ENCODE results near the gene GAL. TPM values are rescaled to one million over a fixed set of nuclear protein-coding genes. Genes with fewer than 3 reads are reported as not detected.

GAL gene
- total and polyA plus RNA-seq, 5 donors: 0.27 TPM; not detected in 4

GRCh38 chr11:68683536-68684384, 584 bp upstream of the GAL start:
- no peaks in the 10 kb centered on the region for H3K27me3 ChIP-seq (ENCODE audit: control insufficient read depth, insufficient read depth)
- peak in 1 of 2 donors; percentile 10 for ATAC-seq
- no peak for DNase-seq

DNA sequence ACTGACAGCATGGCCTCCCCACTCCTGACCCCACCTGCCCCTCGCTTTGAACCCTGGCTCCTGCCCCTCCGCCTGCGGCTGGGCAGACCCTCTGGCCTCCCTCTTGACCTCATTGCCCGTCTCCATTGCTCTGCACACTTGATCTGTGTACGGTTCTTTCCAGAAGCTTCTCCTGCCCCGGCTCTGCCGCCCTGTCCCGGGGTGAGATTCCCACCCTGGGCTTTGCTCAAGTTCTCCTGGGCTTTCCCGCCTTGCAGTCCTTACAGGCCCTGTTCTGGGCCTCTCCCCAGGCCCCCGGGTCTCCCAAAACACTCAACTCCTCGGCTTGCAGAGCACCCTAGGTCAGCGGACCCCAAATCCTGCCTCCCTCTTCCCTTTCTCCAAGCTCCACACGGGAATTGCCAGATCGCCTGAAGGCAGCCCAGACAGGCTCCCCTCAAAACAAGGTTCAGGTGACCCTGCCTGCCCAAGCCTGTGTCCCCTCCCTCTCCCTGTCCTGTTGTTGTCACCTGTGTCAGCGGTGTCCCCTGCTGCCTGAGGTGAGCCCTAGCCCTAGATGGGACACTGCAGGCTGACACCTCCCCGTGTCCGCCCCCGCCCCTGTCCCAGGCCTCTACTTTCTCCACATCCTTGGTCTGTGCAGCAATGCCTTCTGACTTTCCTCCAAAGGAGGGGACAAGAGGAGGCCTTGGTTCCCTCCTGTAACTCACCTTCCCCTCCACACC, 1.5 kb downstream of the GAL start:
- 95% methylated on average over 18 of the region's 18 CpGs for WGBS
- no peak overlapping the region for H3K4me3 ChIP-seq (ENCODE audit: low read length)
- intact Hi-C loops (cut with DNase I): no loop called here
- H3K27me3 ChIP-seq (ENCODE audit: control insufficient read depth, insufficient read depth): no peaks in the 10 kb centered on the region
- H3K27ac ChIP-seq (ENCODE audit: low read length): no peak overlapping the region
- no peaks in the 10 kb centered on the region for H3K4me1 ChIP-seq (ENCODE audit: control insufficient read depth, insufficient read depth, low read length)
- DNase-seq (no peak), ATAC-seq (no peak)
- H3K9me3 ChIP-seq (ENCODE audit: control insufficient read depth, low read length): no peaks in the 10 kb centered on the region

More at GRCh38 chr11:68683536-68684384, 584 bp upstream of the GAL start:
- no peak overlapping the region for H3K4me3 ChIP-seq (ENCODE audit: low read length)
- H3K27ac ChIP-seq (ENCODE audit: low read length): no peak overlapping the region
- intact Hi-C loops (cut with DNase I): no loop called here
- no peaks in the 10 kb centered on the region for H3K4me1 ChIP-seq (ENCODE audit: control insufficient read depth, insufficient read depth, low read length)
- no peaks in the 10 kb centered on the region for H3K9me3 ChIP-seq (ENCODE audit: control insufficient read depth, low read length)
- WGBS: 39% methylated on average over 37 of the region's 37 CpGs

- H3K4me3 ChIP-seq (ENCODE audit: low read length): no peak overlapping the region
- H3K4me1 ChIP-seq (ENCODE audit: control insufficient read depth, insufficient read depth, low read length): no peaks in the 10 kb centered on the region
- H3K9me3 ChIP-seq (ENCODE audit: control insufficient read depth, low read length): no peaks in the 10 kb centered on the region
- H3K27me3 ChIP-seq (ENCODE audit: control insufficient read depth, insufficient read depth): no peaks in the 10 kb centered on the region
- WGBS: 90% methylated on average over 12 of the region's 12 CpGs
- H3K27ac ChIP-seq (ENCODE audit: low read length): no peak overlapping the region
- no peak for DNase-seq
- ATAC-seq: no peak
- intact Hi-C loops (cut with DNase I): no loop called here
These were observed 2.1 kb downstream of the GAL start for GRCh38 chr11:68686486-68686885.

DNA sequence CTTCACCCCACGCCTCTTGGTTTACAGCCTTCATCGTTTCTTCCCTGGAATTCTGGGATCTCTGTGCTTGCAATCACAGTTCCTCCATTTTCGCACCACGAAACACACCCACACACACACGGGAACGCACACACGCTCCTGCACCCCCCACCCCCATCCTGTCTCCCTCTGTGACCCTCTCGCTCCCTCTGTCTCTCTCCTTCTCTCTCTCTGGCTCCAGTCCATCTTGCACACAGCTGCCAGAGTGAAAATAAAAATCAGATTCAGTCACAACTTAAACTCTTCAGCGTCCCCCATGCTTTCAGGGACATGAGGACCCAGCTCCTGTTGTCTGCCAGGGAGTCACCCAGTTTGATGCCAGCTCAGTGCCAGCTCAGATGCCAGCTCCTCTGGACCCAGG, 3.0 kb downstream of the GAL start:
- H3K27ac ChIP-seq (ENCODE audit: low read length): no peak overlapping the region
- no peak overlapping the region for H3K4me3 ChIP-seq (ENCODE audit: low read length)
- ATAC-seq: no peak
- no peaks in the 10 kb centered on the region for H3K4me1 ChIP-seq (ENCODE audit: control insufficient read depth, insufficient read depth, low read length)
- intact Hi-C loops (cut with DNase I): no loop called here
- no peak for DNase-seq
- whole genome bisulfite sequencing: 59% methylated on average over 9 of the region's 9 CpGs
- H3K27me3 ChIP-seq (ENCODE audit: control insufficient read depth, insufficient read depth): no peaks in the 10 kb centered on the region
- H3K9me3 ChIP-seq (ENCODE audit: control insufficient read depth, low read length): no peaks in the 10 kb centered on the region

DNA sequence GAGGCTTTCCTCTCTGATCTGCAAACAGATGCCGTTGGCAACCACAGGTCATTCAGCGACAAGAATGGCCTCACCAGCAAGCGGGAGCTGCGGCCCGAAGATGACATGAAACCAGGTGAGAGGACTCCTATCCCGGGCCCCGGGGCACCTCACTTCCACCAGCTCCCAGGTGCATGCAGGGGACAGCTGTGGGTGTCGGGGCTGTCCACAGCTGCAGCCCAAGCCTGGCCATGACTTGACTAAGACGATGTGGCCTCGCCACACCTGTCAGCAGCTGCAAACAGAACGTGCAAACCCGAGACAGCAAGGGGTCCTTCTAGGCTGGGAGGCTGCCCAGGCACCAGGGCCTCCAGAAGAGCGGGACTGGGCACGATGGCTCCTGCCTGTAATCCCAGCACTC, 3.6 kb downstream of the GAL start:
- no peak for ATAC-seq
- H3K4me3 ChIP-seq (ENCODE audit: low read length): no peak overlapping the region
- no peak overlapping the region for H3K27ac ChIP-seq (ENCODE audit: low read length)
- H3K9me3 ChIP-seq (ENCODE audit: control insufficient read depth, low read length): no peaks in the 10 kb centered on the region
- WGBS: 88% methylated on average over 14 of the region's 14 CpGs
- no peaks in the 10 kb centered on the region for H3K27me3 ChIP-seq (ENCODE audit: control insufficient read depth, insufficient read depth)
- intact Hi-C loops (cut with DNase I): no loop called here
- no peak for DNase-seq
- H3K4me1 ChIP-seq (ENCODE audit: control insufficient read depth, insufficient read depth, low read length): no peaks in the 10 kb centered on the region

- DNase-seq: no peak
These were observed 4.5 kb downstream of the GAL start for GRCh38 chr11:68688881-68689280.

GRCh38 chr11:68689737-68690625, 5.6 kb downstream of the GAL start:
- Histone ChIP-seq H3K9me3 (ENCODE audit: control insufficient read depth, low read length) (no peaks in the 10 kb centered on the region), H3K4me1 (ENCODE audit: control insufficient read depth, insufficient read depth, low read length) (no peaks in the 10 kb centered on the region), H3K27me3 (ENCODE audit: control insufficient read depth, insufficient read depth) (no peaks in the 10 kb centered on the region), H3K4me3 (ENCODE audit: low read length) (no peak overlapping the region), H3K27ac (ENCODE audit: low read length) (no peak overlapping the region)
- DNase-seq (no peak), ATAC-seq (no peak)
- intact Hi-C loops (cut with DNase I): no loop called here
- 48% methylated on average over 14 of the region's 14 CpGs for WGBS

More at GRCh38 chr11:68688881-68689280, 4.5 kb downstream of the GAL start:
- no peak for ATAC-seq
- no peaks in the 10 kb centered on the region for H3K4me1 ChIP-seq (ENCODE audit: control insufficient read depth, insufficient read depth, low read length)
- H3K4me3 ChIP-seq (ENCODE audit: low read length): no peak overlapping the region
- H3K9me3 ChIP-seq (ENCODE audit: control insufficient read depth, low read length): no peaks in the 10 kb centered on the region
- 68% methylated on average over 12 of the region's 12 CpGs for WGBS
- H3K27ac ChIP-seq (ENCODE audit: low read length): no peak overlapping the region
- intact Hi-C loops (cut with DNase I): no loop called here
- no peaks in the 10 kb centered on the region for H3K27me3 ChIP-seq (ENCODE audit: control insufficient read depth, insufficient read depth)

- ATAC-seq (no peak), DNase-seq (no peak)
- H3K27ac ChIP-seq (ENCODE audit: low read length): no peak overlapping the region
- no peaks in the 10 kb centered on the region for H3K4me1 ChIP-seq (ENCODE audit: control insufficient read depth, insufficient read depth, low read length)
- WGBS: 58% methylated on average over 16 of the region's 16 CpGs
- H3K27me3 ChIP-seq (ENCODE audit: control insufficient read depth, insufficient read depth): no peaks in the 10 kb centered on the region
- intact Hi-C loops (cut with DNase I): no loop called here
- H3K4me3 ChIP-seq (ENCODE audit: low read length): no peak overlapping the region
- peaks cover 2% of the 10 kb centered on the region for H3K9me3 ChIP-seq (ENCODE audit: control insufficient read depth, low read length)
These were observed 6.5 kb downstream of the GAL start for GRCh38 chr11:68690671-68691401.

- Histone ChIP-seq H3K27me3 (ENCODE audit: control insufficient read depth, insufficient read depth) (no peaks in the 10 kb centered on the region), H3K4me1 (ENCODE audit: control insufficient read depth, insufficient read depth, low read length) (no peaks in the 10 kb centered on the region), H3K27ac (ENCODE audit: low read length) (no peak overlapping the region), H3K4me3 (ENCODE audit: low read length) (no peak overlapping the region), H3K9me3 (ENCODE audit: control insufficient read depth, low read length) (peaks cover 3% of the 10 kb centered on the region)
- intact Hi-C loops (cut with DNase I): no loop called here
- no peak for ATAC-seq
- no peak for DNase-seq
- 88% methylated on average over 9 of the region's 9 CpGs for WGBS
These were observed 7.0 kb downstream of the GAL start for GRCh38 chr11:68691402-68691784.

DNA sequence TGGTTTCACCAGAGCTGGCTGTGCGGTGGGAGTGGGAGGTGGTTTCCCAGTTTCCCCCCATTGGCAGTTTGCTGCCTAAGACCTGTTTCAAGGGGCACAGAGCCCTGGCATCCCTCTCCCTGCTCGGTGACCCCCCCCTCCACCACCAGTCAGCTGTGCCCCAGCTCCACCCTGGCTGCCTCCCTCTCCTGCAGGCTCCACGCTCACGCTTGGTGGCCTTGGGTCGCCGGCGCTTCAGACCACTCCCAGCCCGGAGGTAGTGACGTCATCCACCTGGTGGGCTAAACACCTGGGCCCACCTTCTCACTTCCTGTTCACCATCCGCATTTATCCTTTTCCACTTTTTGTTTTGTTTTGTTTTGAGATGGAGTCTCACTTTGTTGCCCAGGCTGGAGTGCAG, 7.8 kb downstream of the GAL start:
- Histone ChIP-seq H3K27ac (ENCODE audit: low read length) (no peak overlapping the region), H3K4me3 (ENCODE audit: low read length) (no peak overlapping the region), H3K9me3 (ENCODE audit: control insufficient read depth, low read length) (peaks cover 3% of the 10 kb centered on the region), H3K4me1 (ENCODE audit: control insufficient read depth, insufficient read depth, low read length) (no peaks in the 10 kb centered on the region), H3K27me3 (ENCODE audit: control insufficient read depth, insufficient read depth) (no peaks in the 10 kb centered on the region)
- intact Hi-C loops (cut with DNase I): no loop called here
- ATAC-seq: no peak
- no peak for DNase-seq
- 90% methylated on average over 10 of the region's 10 CpGs for WGBS
